AG09319 (cell line): ENCODE data around the gene USP11.
A peak's percentile ranks its signal among the peaks of the same experiment; 100 is the strongest.

Source experiments
- DNase-seq: peaks from one replicate; pipeline ENCODE4 v3.0.0-alpha.2; 2010; ENCODE audit warnings: low read depth; ENCODE audit errors: extremely low read depth
- TF ChIP-seq, protein P1 (sequence below): IDR thresholded peaks from 2 replicates; pipeline ENCODE4 v1.5.1; 2011; ENCODE audit warnings: low read depth, mild to moderate bottlenecking, inconsistent platforms, low read length, moderate library complexity

USP11 gene

DNA sequence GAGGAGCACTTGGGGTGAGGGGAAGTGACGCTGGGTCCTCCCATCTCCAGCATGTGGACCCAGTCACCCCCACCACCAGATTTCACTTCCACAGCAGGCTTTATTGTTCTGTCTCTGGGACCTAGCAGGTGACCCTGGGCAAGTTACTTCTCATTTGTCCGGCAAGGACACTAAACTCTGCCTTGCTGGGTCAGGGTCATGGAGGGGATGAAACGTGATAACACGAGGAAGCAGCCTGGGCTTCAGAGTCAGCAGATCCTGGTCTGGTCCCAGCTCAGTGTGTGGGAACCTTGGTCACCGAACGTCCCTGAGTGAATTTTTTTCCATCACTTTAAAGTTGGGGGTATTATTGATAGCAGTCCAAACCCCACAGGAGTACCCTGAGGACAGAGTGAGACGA, 35.3 kb upstream of the USP11 start:
- no peak for DNase-seq
- TF ChIP-seq, protein P1, sequence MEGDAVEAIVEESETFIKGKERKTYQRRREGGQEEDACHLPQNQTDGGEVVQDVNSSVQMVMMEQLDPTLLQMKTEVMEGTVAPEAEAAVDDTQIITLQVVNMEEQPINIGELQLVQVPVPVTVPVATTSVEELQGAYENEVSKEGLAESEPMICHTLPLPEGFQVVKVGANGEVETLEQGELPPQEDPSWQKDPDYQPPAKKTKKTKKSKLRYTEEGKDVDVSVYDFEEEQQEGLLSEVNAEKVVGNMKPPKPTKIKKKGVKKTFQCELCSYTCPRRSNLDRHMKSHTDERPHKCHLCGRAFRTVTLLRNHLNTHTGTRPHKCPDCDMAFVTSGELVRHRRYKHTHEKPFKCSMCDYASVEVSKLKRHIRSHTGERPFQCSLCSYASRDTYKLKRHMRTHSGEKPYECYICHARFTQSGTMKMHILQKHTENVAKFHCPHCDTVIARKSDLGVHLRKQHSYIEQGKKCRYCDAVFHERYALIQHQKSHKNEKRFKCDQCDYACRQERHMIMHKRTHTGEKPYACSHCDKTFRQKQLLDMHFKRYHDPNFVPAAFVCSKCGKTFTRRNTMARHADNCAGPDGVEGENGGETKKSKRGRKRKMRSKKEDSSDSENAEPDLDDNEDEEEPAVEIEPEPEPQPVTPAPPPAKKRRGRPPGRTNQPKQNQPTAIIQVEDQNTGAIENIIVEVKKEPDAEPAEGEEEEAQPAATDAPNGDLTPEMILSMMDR, result no peak

GRCh38 chrX:47198026-47198686, 34.7 kb upstream of the USP11 start:
- TF ChIP-seq, protein P1, result no peak
- DNase-seq, result no peak

DNA sequence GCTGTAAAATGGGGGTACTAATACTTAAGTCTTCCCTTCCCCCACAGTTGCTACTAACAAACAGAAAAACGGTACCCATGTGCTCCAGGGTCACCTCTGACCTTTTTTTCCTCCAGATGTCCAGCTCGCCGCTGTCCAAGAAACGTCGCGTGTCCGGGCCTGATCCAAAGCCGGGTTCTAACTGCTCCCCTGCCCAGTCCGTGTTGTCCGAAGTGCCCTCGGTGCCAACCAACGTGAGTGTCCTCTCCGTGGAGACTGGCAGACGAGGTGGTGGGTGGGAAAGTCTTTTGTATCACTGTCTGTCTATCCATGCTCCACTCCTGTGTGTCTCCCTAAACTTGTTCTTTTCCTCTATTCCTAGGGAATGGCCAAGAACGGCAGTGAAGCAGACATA, 34.1 kb upstream of the USP11 start:
- TF ChIP-seq, protein P1, result no peak
- DNase-seq, result no peak

GRCh38 chrX:47199286-47199685, 33.5 kb upstream of the USP11 start:
- TF ChIP-seq, protein P1, result no peak

GRCh38 chrX:47200385-47201150, 32.2 kb upstream of the USP11 start:
- DNase-seq, result peak; percentile 73
- TF ChIP-seq, protein P1, result peak; percentile 50

More at GRCh38 chrX:47199286-47199685, 33.5 kb upstream of the USP11 start:
- no peak for DNase-seq

DNA sequence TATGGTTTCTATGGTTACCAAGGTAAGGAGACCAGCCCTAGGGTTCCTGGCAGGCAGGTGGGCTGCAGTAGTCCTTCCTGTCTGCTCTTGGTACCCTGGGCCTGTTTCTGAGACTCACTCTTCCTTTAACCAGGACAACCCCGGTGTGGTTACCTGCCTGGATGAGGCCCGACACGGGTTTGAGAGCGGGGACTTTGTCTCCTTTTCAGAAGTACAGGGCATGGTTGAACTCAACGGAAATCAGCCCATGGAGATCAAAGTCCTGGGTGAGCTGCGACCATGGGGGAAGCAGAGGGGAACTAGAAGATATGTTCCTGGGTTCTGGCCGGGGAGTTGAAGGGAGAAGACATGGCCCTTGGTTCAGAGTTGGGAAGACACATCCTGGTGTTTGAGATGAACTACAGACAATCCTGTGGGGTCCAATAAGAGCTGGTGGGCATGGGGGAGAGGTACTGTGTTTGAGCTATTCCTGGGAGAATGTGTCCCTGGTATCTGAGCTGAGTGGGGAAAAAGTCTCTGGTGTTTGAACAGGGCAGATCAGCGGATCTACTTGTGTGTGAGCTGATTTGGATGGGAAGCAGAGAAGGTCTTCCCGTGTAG, 31.4 kb upstream of the USP11 start:
- TF ChIP-seq, protein P1, result no peak
- DNase-seq, result no peak

DNA sequence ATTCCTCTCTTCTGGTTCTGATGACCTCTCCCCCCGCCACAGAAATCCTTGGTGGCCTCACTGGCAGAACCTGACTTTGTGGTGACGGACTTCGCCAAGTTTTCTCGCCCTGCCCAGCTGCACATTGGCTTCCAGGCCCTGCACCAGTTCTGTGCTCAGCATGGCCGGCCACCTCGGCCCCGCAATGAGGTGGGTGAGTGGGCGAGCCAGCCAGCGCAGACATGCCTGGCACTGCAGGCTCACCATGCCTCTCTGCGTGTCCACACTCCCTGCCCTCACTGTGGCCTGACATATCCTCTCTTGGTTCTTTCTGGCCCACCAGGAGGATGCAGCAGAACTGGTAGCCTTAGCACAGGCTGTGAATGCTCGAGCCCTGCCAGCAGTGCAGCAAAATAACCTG, 30.5 kb upstream of the USP11 start:
- DNase-seq, result no peak

More for the DNA sequence above, 30.5 kb upstream of the USP11 start:
- TF ChIP-seq, protein P1, result no peak
